ENCODE data around the gene ADGRV1. TPM values are rescaled to one million over a fixed set of nuclear protein-coding genes. Genes with fewer than 3 reads are reported as not detected.

Gene ADGRV1
- polyA plus RNA-seq, 1 of the 3 experiments (the other 2 are of a cell fraction): 0.23 TPM

- CTCF ChIA-PET: no interaction called here
These were observed 565.3 kb downstream of the ADGRV1 start for GRCh38 chr5:91123901-91124300.

More at GRCh38 chr5:91123901-91124300, 565.3 kb downstream of the ADGRV1 start:
- H3K9me3 ChIP-seq: no peaks in the 10 kb centered on the region
- no peaks in the 10 kb centered on the region for H3K27me3 ChIP-seq (ENCODE audit: insufficient read depth)
- no peak overlapping the region for H3K4me3 ChIP-seq (ENCODE audit: low read depth in 2 of 2, low read length in 1 of 2)
- peaks cover 8% of the 10 kb centered on the region for H3F3A ChIP-seq (replicated peaks; ENCODE audit: insufficient read depth)
- H3K79me2 ChIP-seq (ENCODE audit: insufficient read depth): no peaks in the 10 kb centered on the region
- H3K9me2 ChIP-seq: no peaks in the 10 kb centered on the region
- POLR2A ChIA-PET: no interaction called here
- DNase-seq: no peak
- H3K4me2 ChIP-seq: 0 out of 2 replicates have a peak overlapping the region, but pooled peaks have one; percentile 3
- 59% methylated on average over 4 of the region's 4 CpGs for WGBS (ENCODE audit: low lambda C conversion rate)
- TF ChIP-seq TEAD4 (IDR thresholded peaks at IDR 0.05; ENCODE audit: borderline replicate concordance, insufficient read depth) (no peak), MAX (IDR thresholded peaks at IDR 0.05; ENCODE audit: low read depth) (no peak), MEF2A (IDR thresholded peaks at IDR 0.05; ENCODE audit: borderline replicate concordance, low read depth) (no peak), RFX5 (IDR thresholded peaks at IDR 0.05; ENCODE audit: low read length) (no peak), PBX3 (IDR thresholded peaks at IDR 0.05) (no peak), YY1 (IDR thresholded peaks at IDR 0.05; ENCODE audit: low read depth) (no peak), MXI1 (IDR thresholded peaks at IDR 0.05; ENCODE audit: low read depth, low read length) (no peak), RAD21 (IDR thresholded peaks at IDR 0.05; ENCODE audit: low read length) (no peak), SIN3A (IDR thresholded peaks at IDR 0.05; ENCODE audit: borderline replicate concordance, low read depth, low read length) (no peak), ZBTB33 (IDR thresholded peaks at IDR 0.05; ENCODE audit: borderline replicate concordance, low read depth) (no peak), GABPA (IDR thresholded peaks at IDR 0.05; ENCODE audit: low read depth) (no peak), GATA2 (CRISPR knock-in tag; IDR thresholded peaks at IDR 0.05) (no peak), JUND (IDR thresholded peaks at IDR 0.05) (no peak), REST (IDR thresholded peaks at IDR 0.05; ENCODE audit: low read depth, low read length) (no peak), EP300 (IDR thresholded peaks at IDR 0.05; ENCODE audit: borderline replicate concordance in 1 of 2, low read depth in 1 of 2, low read length in 1 of 2) (no peak)
- TF ChIP-seq, protein P1, sequence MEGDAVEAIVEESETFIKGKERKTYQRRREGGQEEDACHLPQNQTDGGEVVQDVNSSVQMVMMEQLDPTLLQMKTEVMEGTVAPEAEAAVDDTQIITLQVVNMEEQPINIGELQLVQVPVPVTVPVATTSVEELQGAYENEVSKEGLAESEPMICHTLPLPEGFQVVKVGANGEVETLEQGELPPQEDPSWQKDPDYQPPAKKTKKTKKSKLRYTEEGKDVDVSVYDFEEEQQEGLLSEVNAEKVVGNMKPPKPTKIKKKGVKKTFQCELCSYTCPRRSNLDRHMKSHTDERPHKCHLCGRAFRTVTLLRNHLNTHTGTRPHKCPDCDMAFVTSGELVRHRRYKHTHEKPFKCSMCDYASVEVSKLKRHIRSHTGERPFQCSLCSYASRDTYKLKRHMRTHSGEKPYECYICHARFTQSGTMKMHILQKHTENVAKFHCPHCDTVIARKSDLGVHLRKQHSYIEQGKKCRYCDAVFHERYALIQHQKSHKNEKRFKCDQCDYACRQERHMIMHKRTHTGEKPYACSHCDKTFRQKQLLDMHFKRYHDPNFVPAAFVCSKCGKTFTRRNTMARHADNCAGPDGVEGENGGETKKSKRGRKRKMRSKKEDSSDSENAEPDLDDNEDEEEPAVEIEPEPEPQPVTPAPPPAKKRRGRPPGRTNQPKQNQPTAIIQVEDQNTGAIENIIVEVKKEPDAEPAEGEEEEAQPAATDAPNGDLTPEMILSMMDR (IDR thresholded peaks at IDR 0.05): no peak
- H3K36me3 ChIP-seq (replicated peaks in 1 of 2; ENCODE audit: control insufficient read depth in 1 of 2, insufficient read depth in 2 of 2, low read length in 1 of 2): no peaks in the 10 kb centered on the region
- peak overlapping the region in 1 of 2 experiments; percentile 67; a peak in 2 of 4 replicates for H3K27ac ChIP-seq (ENCODE audit: low read depth in 2 of 2, low read length in 1 of 2)
- no peak overlapping the region for H3K9ac ChIP-seq
- H3K4me1 ChIP-seq (ENCODE audit: control insufficient read depth in 1 of 2, insufficient read depth in 2 of 2, low read depth in 1 of 2, low read length in 1 of 2): peaks cover 21 to 61% of the 10 kb centered on the region in 2 experiments
- H2AFZ ChIP-seq (ENCODE audit: low read depth): peak overlapping the region; percentile 58; the same call in 1 of the 2 replicates
- H4K20me1 ChIP-seq (ENCODE audit: insufficient read depth): no peaks in the 10 kb centered on the region

All from SK-N-SH (cell line).